CD4-positive, alpha-beta T cell (primary cell): ENCODE results near the gene LSAMP. TPM values are rescaled to one million over a fixed set of nuclear protein-coding genes. Genes with fewer than 3 reads are reported as not detected.

Experiments used
- ATAC-seq: fragments of 200-7000 bp; cut with Tn5 transposase; one replicate; pipeline ENCODE4 v1.10.0; 2022; ENCODE audit warnings: mild to moderate bottlenecking; ENCODE audit not compliant: poor library complexity
- CTCF ChIA-PET: fragments of 350-600 bp; sonication (Branson Sonifier 250); formaldehyde crosslinking; loops from one replicate; lab custom pipeline; 2021; ENCODE audit warnings: antibody characterized with exemption, inconsistent platforms; lab: Charles Lee
- POLR2A ChIA-PET: fragments of 350-600 bp; sonication (Branson Sonifier 250); formaldehyde crosslinking; loops from one replicate; lab custom pipeline; 2021; ENCODE audit warnings: antibody characterized with exemption, inconsistent platforms; lab: Charles Lee
- DNase-seq, 14 experiments: peaks; one replicate each; pipeline ENCODE4 v3.0.0-alpha.2; 2013 to 2020; ENCODE audit warnings: mixed read lengths in 2 of 14
- H3K27ac ChIP-seq, 2 donors: one replicate each; pipeline versions ENCODE4 v1.5.1 to v1.7.0; 2013; ENCODE audit warnings: low read length in 2 of 2, low read depth in 1 of 2, mild to moderate bottlenecking in 1 of 2
- H3K27me3 ChIP-seq, 2 experiments: 1 replicate in 1 of 2; 2 replicates in 1 of 2; pipeline versions ENCODE4 v1.6.1 to v1.7.0; 2013; ENCODE audit warnings: low read length in 2 of 2, control low read depth in 1 of 2, mild to moderate bottlenecking in 1 of 2, moderate library complexity in 1 of 2; ENCODE audit not compliant: insufficient read depth in 2 of 2, control insufficient read depth in 1 of 2
- H3K36me3 ChIP-seq: one replicate; pipeline ENCODE4 v1.6.1; 2013; ENCODE audit warnings: low read length, control low read depth; ENCODE audit not compliant: insufficient read depth
- H3K4me1 ChIP-seq: one replicate; pipeline ENCODE4 v1.6.1; 2013; ENCODE audit warnings: low read length, control low read depth; ENCODE audit not compliant: insufficient read depth
- H3K4me3 ChIP-seq: one replicate; pipeline ENCODE4 v1.5.1; 2013; ENCODE audit warnings: mild to moderate bottlenecking, low read length, moderate library complexity
- H3K9me3 ChIP-seq, 2 experiments: 1 replicate in 1 of 2; 2 replicates in 1 of 2; pipeline versions ENCODE4 v1.6.1 to v1.7.0; 2013; ENCODE audit warnings: low read length in 2 of 2, mild to moderate bottlenecking in 2 of 2, control low read depth in 1 of 2, moderate library complexity in 1 of 2; ENCODE audit not compliant: control insufficient read depth in 1 of 2, insufficient read depth in 1 of 2
- H3K27ac Mint-ChIP-seq: one replicate; pipeline ENCODE4 v1.8.0; 2020; ENCODE audit warnings: mixed read lengths
- H3K27me3 Mint-ChIP-seq: one replicate; pipeline ENCODE4 v1.8.0; 2021; ENCODE audit warnings: mixed read lengths
- H3K36me3 Mint-ChIP-seq: one replicate; pipeline ENCODE4 v1.8.0; 2021; ENCODE audit warnings: low read depth, mixed read lengths
- H3K4me1 Mint-ChIP-seq: one replicate; pipeline ENCODE4 v1.8.0; 2021; ENCODE audit warnings: low read depth, mixed read lengths
- H3K4me3 Mint-ChIP-seq: one replicate; pipeline ENCODE4 v1.8.0; 2020; ENCODE audit warnings: mild to moderate bottlenecking, mixed read lengths
- H3K9me3 Mint-ChIP-seq: one replicate; pipeline ENCODE4 v1.8.0; 2020; ENCODE audit warnings: mixed read lengths
- intact Hi-C, 2 experiments: fragments of 100-400 bp; cut with DNase I in 1 of 2; cut with micrococcal nuclease in 1 of 2; formaldehyde crosslinking; loops; one replicate each; pipeline versions ENCODE4 v1.15.1 to v1.9.0; 2023 to 2025; cut with DNase I, micrococcal nuclease
- total RNA-seq, 174 experiments: library from RNA in 2 of 174; stranded (reverse) in 2 of 174; gene quantifications; one replicate each; pipeline ENCODE4 v1.2.3 and lab custom pipeline; 2021 to 2026
- TF ChIP-seq, protein P1 (sequence below): fragments of 200-600 bp; IDR thresholded peaks from one replicate; pipeline ENCODE4 v1.8.0; 2022; ENCODE audit warnings: antibody characterized with exemption, mild to moderate bottlenecking

The LSAMP gene
- total RNA-seq, 2 experiments from 2014 or later = not detected

GRCh38 chr3:116242825-116243224 lies 202.5 kb downstream of the LSAMP start:
- ChIA-PET CTCF (no interaction called here), POLR2A (no interaction called here)
- Histone ChIP-seq H3K9me3 (peaks cover 0 to 8% of the 10 kb centered on the region in 2 experiments), H3K36me3 (no peaks in the 10 kb centered on the region), H3K27me3 (no peaks in the 10 kb centered on the region), H3K4me1 (no peaks in the 10 kb centered on the region), H3K4me3 (no peak overlapping the region), H3K27ac (no peak overlapping the region)
- DNase-seq = no peak
- no peaks in the 10 kb centered on the region for H3K36me3 Mint-ChIP-seq
- no peaks in the 10 kb centered on the region for H3K27me3 Mint-ChIP-seq
- peaks cover 2% of the 10 kb centered on the region for H3K9me3 Mint-ChIP-seq
- intact Hi-C loops = no loop called here
- TF ChIP-seq, protein P1, sequence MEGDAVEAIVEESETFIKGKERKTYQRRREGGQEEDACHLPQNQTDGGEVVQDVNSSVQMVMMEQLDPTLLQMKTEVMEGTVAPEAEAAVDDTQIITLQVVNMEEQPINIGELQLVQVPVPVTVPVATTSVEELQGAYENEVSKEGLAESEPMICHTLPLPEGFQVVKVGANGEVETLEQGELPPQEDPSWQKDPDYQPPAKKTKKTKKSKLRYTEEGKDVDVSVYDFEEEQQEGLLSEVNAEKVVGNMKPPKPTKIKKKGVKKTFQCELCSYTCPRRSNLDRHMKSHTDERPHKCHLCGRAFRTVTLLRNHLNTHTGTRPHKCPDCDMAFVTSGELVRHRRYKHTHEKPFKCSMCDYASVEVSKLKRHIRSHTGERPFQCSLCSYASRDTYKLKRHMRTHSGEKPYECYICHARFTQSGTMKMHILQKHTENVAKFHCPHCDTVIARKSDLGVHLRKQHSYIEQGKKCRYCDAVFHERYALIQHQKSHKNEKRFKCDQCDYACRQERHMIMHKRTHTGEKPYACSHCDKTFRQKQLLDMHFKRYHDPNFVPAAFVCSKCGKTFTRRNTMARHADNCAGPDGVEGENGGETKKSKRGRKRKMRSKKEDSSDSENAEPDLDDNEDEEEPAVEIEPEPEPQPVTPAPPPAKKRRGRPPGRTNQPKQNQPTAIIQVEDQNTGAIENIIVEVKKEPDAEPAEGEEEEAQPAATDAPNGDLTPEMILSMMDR = no peak
- no peak for ATAC-seq
- H3K4me1 Mint-ChIP-seq = no peaks in the 10 kb centered on the region
- no peak overlapping the region for H3K4me3 Mint-ChIP-seq
- no peak overlapping the region for H3K27ac Mint-ChIP-seq

GRCh38 chr3:116241677-116242076 lies 203.6 kb downstream of the LSAMP start:
- no peaks in the 10 kb centered on the region for H3K4me1 Mint-ChIP-seq
- CTCF ChIA-PET = no interaction called here
- no peaks in the 10 kb centered on the region for H3K27me3 ChIP-seq
- no peaks in the 10 kb centered on the region for H3K4me1 ChIP-seq
- H3K27me3 Mint-ChIP-seq = no peaks in the 10 kb centered on the region
- POLR2A ChIA-PET = no interaction called here
- TF ChIP-seq, protein P1 = no peak
- ATAC-seq (no peak), DNase-seq (no peak)
- no peaks in the 10 kb centered on the region for H3K36me3 ChIP-seq
- H3K4me3 Mint-ChIP-seq = no peak overlapping the region
- no peak overlapping the region for H3K27ac ChIP-seq
- no peaks in the 10 kb centered on the region for H3K36me3 Mint-ChIP-seq
- intact Hi-C loops = no loop called here
- no peak overlapping the region for H3K4me3 ChIP-seq
- peaks cover 2% of the 10 kb centered on the region for H3K9me3 Mint-ChIP-seq
- H3K27ac Mint-ChIP-seq = no peak overlapping the region
- peaks cover 0 to 8% of the 10 kb centered on the region in 2 experiments for H3K9me3 ChIP-seq

DNA sequence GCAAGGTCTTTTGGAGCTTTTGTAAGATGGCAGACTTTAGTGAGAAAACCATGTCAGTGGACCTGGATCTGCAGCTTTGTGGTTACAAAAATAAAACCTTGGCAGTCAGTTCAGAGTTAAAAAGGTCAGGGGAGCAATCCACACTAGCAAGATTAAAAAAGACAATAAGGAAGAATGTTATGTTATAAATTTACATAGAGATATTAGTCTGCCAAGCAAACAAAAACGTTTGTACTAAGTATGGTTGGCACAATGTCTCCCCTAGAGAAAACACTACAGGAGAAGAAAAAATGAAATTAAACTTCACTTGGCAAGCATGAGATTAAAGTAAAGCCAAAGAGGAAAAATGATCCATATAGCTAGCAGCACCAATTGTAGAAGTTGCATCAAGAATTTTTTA lies 205.0 kb downstream of the LSAMP start:
- intact Hi-C loops = no loop called here
- H3K4me1 ChIP-seq = no peaks in the 10 kb centered on the region
- DNase-seq (no peak), ATAC-seq (no peak)
- H3K9me3 Mint-ChIP-seq = peaks cover 4% of the 10 kb centered on the region
- H3K27me3 ChIP-seq = no peaks in the 10 kb centered on the region
- ChIA-PET CTCF (no interaction called here), POLR2A (no interaction called here)
- TF ChIP-seq, protein P1 = no peak
- H3K4me1 Mint-ChIP-seq = no peaks in the 10 kb centered on the region
- H3K27ac ChIP-seq = no peak overlapping the region
- no peak overlapping the region for H3K4me3 Mint-ChIP-seq
- H3K4me3 ChIP-seq = no peak overlapping the region
- no peaks in the 10 kb centered on the region for H3K36me3 Mint-ChIP-seq
- no peaks in the 10 kb centered on the region for H3K36me3 ChIP-seq
- no peaks in the 10 kb centered on the region for H3K27me3 Mint-ChIP-seq
- H3K27ac Mint-ChIP-seq = no peak overlapping the region
- H3K9me3 ChIP-seq = peaks cover 0 to 8% of the 10 kb centered on the region in 2 experiments
